Keratinocyte (primary cell): ENCODE data around the gene MAFF.

ENCODE experiments used
- EZH2 ChIP-seq: IDR thresholded peaks from one replicate; pipeline ENCODE4 v1.6.1; 2012; ENCODE audit warnings: inconsistent platforms, mild to moderate bottlenecking, low read length, moderate library complexity
- TF ChIP-seq, protein P1 (sequence below), 3 experiments: IDR thresholded peaks in 1 of 3; conservative IDR thresholded peaks in 1 of 3; optimal IDR thresholded peaks in 1 of 3; 2 replicates in 2 of 3; 3 replicates in 1 of 3; pipeline versions ENCODE3 to v1.5.1; 2011; ENCODE audit warnings: low read length in 3 of 3, mild to moderate bottlenecking in 3 of 3, moderate library complexity in 2 of 3, control low read depth in 1 of 3, inconsistent platforms in 1 of 3; ENCODE audit not compliant: insufficient read depth in 2 of 3; ENCODE audit errors: extremely low read depth in 1 of 3

DNA sequence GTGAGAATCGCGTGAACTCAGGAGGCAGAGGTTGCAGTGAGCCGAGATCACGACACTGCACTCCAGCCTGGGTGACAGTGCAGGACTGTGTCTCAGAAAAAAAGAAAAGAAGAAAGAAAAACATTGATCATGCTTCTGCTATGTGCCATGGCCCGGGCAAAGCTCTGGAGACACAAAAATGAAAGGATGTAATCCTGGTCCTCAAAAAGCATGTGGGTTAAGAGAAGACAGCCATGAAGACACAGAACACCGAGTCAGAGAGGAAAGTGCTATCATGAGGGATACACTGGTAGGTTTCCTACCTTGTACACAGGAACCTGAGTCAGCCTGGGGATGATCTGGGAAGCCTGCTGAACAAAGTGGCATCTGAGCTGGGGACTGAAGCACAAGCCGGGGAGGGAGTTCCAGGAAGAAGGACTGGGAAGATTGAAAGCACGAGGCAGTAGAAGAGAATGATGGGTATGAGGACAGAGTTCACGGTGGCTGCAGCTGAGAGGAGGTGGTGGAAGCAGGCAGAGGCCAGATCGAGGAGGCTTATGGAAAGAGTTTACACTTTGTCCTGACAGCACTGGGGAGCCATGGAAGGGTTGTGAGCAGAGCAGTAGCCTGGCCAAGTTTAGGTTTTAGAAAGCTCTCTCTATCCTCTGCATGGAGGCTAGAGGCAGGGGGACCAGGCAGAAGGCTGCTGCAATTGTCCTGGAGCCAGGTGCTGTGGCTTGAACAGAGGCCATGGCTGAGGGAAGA, 9.9 kb upstream of the MAFF start:
- TF ChIP-seq, protein P1, sequence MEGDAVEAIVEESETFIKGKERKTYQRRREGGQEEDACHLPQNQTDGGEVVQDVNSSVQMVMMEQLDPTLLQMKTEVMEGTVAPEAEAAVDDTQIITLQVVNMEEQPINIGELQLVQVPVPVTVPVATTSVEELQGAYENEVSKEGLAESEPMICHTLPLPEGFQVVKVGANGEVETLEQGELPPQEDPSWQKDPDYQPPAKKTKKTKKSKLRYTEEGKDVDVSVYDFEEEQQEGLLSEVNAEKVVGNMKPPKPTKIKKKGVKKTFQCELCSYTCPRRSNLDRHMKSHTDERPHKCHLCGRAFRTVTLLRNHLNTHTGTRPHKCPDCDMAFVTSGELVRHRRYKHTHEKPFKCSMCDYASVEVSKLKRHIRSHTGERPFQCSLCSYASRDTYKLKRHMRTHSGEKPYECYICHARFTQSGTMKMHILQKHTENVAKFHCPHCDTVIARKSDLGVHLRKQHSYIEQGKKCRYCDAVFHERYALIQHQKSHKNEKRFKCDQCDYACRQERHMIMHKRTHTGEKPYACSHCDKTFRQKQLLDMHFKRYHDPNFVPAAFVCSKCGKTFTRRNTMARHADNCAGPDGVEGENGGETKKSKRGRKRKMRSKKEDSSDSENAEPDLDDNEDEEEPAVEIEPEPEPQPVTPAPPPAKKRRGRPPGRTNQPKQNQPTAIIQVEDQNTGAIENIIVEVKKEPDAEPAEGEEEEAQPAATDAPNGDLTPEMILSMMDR (optimal IDR thresholded peaks at IDR 0.05 in 1 of 3, IDR thresholded peaks at IDR 0.05 in 1 of 3, conservative IDR thresholded peaks at IDR 0.05 in 1 of 3; ENCODE audit: extremely low read depth in 1 of 3, insufficient read depth in 2 of 3, low read length in 3 of 3) = no peak
- no peak for TF ChIP-seq EZH2
